Liver (tissue), 9 donors: ENCODE measurements around the gene LIPM. TPM values are rescaled to one million over a fixed set of nuclear protein-coding genes. Genes with fewer than 3 reads are reported as not detected.

Experiments
- DNase-seq: peaks from one replicate; pipeline ENCODE4 v3.0.0-alpha.2; 2017; ENCODE audit warnings: low spot score
- H3K27ac ChIP-seq, 2 donors: one replicate each; pipeline ENCODE4 v1.7.0; 2013; ENCODE audit warnings: inconsistent platforms in 2 of 2, low read length in 2 of 2, control low read depth in 1 of 2, low read depth in 1 of 2, mild to moderate bottlenecking in 1 of 2
- H3K27me3 ChIP-seq, 4 donors: one replicate each; pipeline versions ENCODE4 v1.6.1 to v1.7.0; 2013; ENCODE audit warnings: low read length in 3 of 4, inconsistent platforms in 1 of 4, mild to moderate bottlenecking in 1 of 4, moderate library complexity in 1 of 4; ENCODE audit not compliant: control insufficient read depth in 4 of 4, insufficient read depth in 4 of 4
- H3K36me3 ChIP-seq, 4 donors: one replicate each; pipeline versions ENCODE4 v1.6.1 to v1.7.0; 2013; ENCODE audit warnings: low read length in 3 of 4, mild to moderate bottlenecking in 3 of 4, low read depth in 1 of 4, moderate library complexity in 1 of 4; ENCODE audit not compliant: control insufficient read depth in 4 of 4, insufficient read depth in 3 of 4
- H3K4me1 ChIP-seq, 4 donors: one replicate each; pipeline versions ENCODE4 v1.6.1 to v1.7.0; 2013; ENCODE audit warnings: low read length in 3 of 4, mild to moderate bottlenecking in 3 of 4, moderate library complexity in 1 of 4; ENCODE audit not compliant: control insufficient read depth in 4 of 4, insufficient read depth in 4 of 4
- H3K4me3 ChIP-seq, 3 donors: one replicate each; pipeline versions ENCODE4 v1.6.1 to v1.7.0; 2013; ENCODE audit warnings: low read length in 3 of 3, control low read depth in 1 of 3, low read depth in 1 of 3, mild to moderate bottlenecking in 1 of 3
- H3K9ac ChIP-seq, 2 donors: one replicate each; pipeline ENCODE4 v1.7.0; 2013; ENCODE audit warnings: low read length in 2 of 2, mild to moderate bottlenecking in 2 of 2, moderate library complexity in 2 of 2, control low read depth in 1 of 2, low read depth in 1 of 2
- H3K9me3 ChIP-seq, 4 donors: one replicate each; pipeline versions ENCODE4 v1.6.1 to v1.7.0; 2013; ENCODE audit warnings: low read length in 3 of 4; ENCODE audit not compliant: control insufficient read depth in 4 of 4
- CTCF ChIP-seq: fragments of 150-350 bp; IDR thresholded peaks from 2 replicates; pipeline ENCODE4 v1.5.1; 2017; ENCODE audit warnings: improper control_type of control experiment, low read depth, low read length; ENCODE audit not compliant: missing input control
- EGR1 ChIP-seq, 2 donors: IDR thresholded peaks; 2 replicates each; pipeline ENCODE4 v1.6.1; 2016 to 2018; ENCODE audit warnings: antibody characterized with exemption in 2 of 2, low read depth in 2 of 2
- FOXA1 ChIP-seq: IDR thresholded peaks from 2 replicates; pipeline ENCODE4 v1.6.1; 2016; ENCODE audit warnings: antibody characterized with exemption
- FOXA2 ChIP-seq: IDR thresholded peaks from 2 replicates; pipeline ENCODE4 v1.6.1; 2016; ENCODE audit warnings: antibody characterized with exemption
- GABPA ChIP-seq, 2 donors: IDR thresholded peaks in 1 of 2; conservative IDR thresholded peaks in 1 of 2; 2 replicates each; pipeline ENCODE4 v1.6.1; 2016; ENCODE audit warnings: antibody characterized with exemption in 2 of 2, mild to moderate bottlenecking in 1 of 2, moderate library complexity in 1 of 2
- HNF4A ChIP-seq, 2 donors: conservative IDR thresholded peaks; 2 replicates each; pipeline ENCODE4 v1.6.1; 2016; ENCODE audit warnings: antibody characterized with exemption in 2 of 2, mild to moderate bottlenecking in 2 of 2
- HNF4G ChIP-seq: IDR thresholded peaks from 2 replicates; pipeline ENCODE4 v1.6.1; 2016; ENCODE audit warnings: antibody characterized with exemption
- MAX ChIP-seq: IDR thresholded peaks from 2 replicates; pipeline ENCODE4 v1.6.1; 2016; ENCODE audit warnings: antibody characterized with exemption
- NR2F2 ChIP-seq: IDR thresholded peaks from 2 replicates; pipeline ENCODE4 v1.6.1; 2016; ENCODE audit warnings: antibody characterized with exemption
- RAD21 ChIP-seq, 2 donors: IDR thresholded peaks; 2 replicates each; pipeline ENCODE4 v1.6.1; 2016; ENCODE audit warnings: antibody characterized with exemption in 2 of 2, mild to moderate bottlenecking in 2 of 2
- REST ChIP-seq: IDR thresholded peaks from 2 replicates; pipeline ENCODE4 v1.6.1; 2016; ENCODE audit warnings: antibody characterized with exemption, mild to moderate bottlenecking
- RXRA ChIP-seq, 2 donors: IDR thresholded peaks; 2 replicates each; pipeline ENCODE4 v1.6.1; 2017 to 2018; ENCODE audit warnings: antibody characterized with exemption in 2 of 2, mild to moderate bottlenecking in 1 of 2
- SP1 ChIP-seq: IDR thresholded peaks from 2 replicates; pipeline ENCODE4 v1.6.1; 2018; ENCODE audit warnings: antibody characterized with exemption, mild to moderate bottlenecking
- TAF1 ChIP-seq: conservative IDR thresholded peaks from 2 replicates; pipeline ENCODE4 v1.6.1; 2016; ENCODE audit warnings: antibody characterized with exemption, mild to moderate bottlenecking
- YY1 ChIP-seq: IDR thresholded peaks from 2 replicates; pipeline ENCODE4 v1.6.1; 2016; ENCODE audit warnings: antibody characterized with exemption, mild to moderate bottlenecking
- ZBTB33 ChIP-seq: IDR thresholded peaks from 2 replicates; pipeline ENCODE4 v1.6.1; 2016; ENCODE audit warnings: antibody characterized with exemption
- WGBS: extraction: QIAGEN DNeasy Blood & Tissue Kit; methylation state at CpG from one replicate; pipeline ENCODE4 v1.1.7; 2013; 5-methylcytosine and 5-hydroxymethylcytosine counted together
- polyA plus RNA-seq, 2 donors: library from polyadenylated mRNA; stranded (reverse) in 1 of 2; unstranded in 1 of 2; fragments of 200-250 nt in 1 of 2; fragments of >200 nt in 1 of 2; fragmentation: Nextera tagmentation in 1 of 2; extraction: Ambion mirVana in 1 of 2; gene quantifications; one replicate each; pipeline versions ENCODE4 v1.2.1 to v1.2.3, GENCODE V29; 2013 to 2015
- total RNA-seq, 2 donors: library from RNA; depleted of rRNA; stranded (reverse); fragments of >200 nt; gene quantifications; one replicate each; pipeline ENCODE4 v1.2.3, GENCODE V29; 2014
- donor health status: healthy.
- donor health status: healthy.
- donor health status: healthy.
- donor health status: healthy.
- donor health status: healthy.

LIPM gene
- total and polyA plus RNA-seq, 4 donors: not detected

GRCh38 chr10:88782222-88782621 lies 20.3 kb upstream of the LIPM start:
- no peak for TF ChIP-seq HNF4G
- TF ChIP-seq NR2F2: no peak
- no peak for TF ChIP-seq RAD21 (IDR thresholded peaks at IDR 0.05)
- no peak for TF ChIP-seq GABPA (IDR thresholded peaks at IDR 0.05 in 1 of 2, conservative IDR thresholded peaks at IDR 0.05 in 1 of 2)
- no peak for TF ChIP-seq TAF1
- TF ChIP-seq SP1: no peak
- TF ChIP-seq RXRA (IDR thresholded peaks at IDR 0.05): no peak
- no peak for TF ChIP-seq EGR1 (IDR thresholded peaks at IDR 0.05; ENCODE audit: low read depth in 2 of 2)
- no peak for TF ChIP-seq ZBTB33
- TF ChIP-seq REST: no peak
- TF ChIP-seq FOXA1: no peak
- TF ChIP-seq CTCF: no peak
- no peak for TF ChIP-seq FOXA2
- TF ChIP-seq HNF4A (conservative IDR thresholded peaks at IDR 0.05): no peak
- no peak for TF ChIP-seq MAX
- no peak for TF ChIP-seq YY1
- Histone ChIP-seq H3K9ac (no peak overlapping the region), H3K36me3 (no peaks in the 10 kb centered on the region), H3K4me1 (no peaks in the 10 kb centered on the region), H3K4me3 (no peak overlapping the region), H3K27me3 (peaks cover 0 to 2% (median 0%) of the 10 kb centered on the region in 4 donors), H3K9me3 (no peaks in the 10 kb centered on the region), H3K27ac (no peak overlapping the region)
- WGBS: 94% methylated on average over 3 of the region's 3 CpGs
- no peak for DNase-seq

GRCh38 chr10:88783724-88784123 lies 18.8 kb upstream of the LIPM start:
- H3K4me3 ChIP-seq: no peak overlapping the region
- H3K36me3 ChIP-seq: no peaks in the 10 kb centered on the region
- H3K9me3 ChIP-seq: no peaks in the 10 kb centered on the region
- TF ChIP-seq YY1: no peak
- no peak for TF ChIP-seq REST
- no peak for TF ChIP-seq TAF1
- no peak for TF ChIP-seq FOXA1
- TF ChIP-seq HNF4G: no peak
- no peak for TF ChIP-seq MAX
- no peak for TF ChIP-seq HNF4A (conservative IDR thresholded peaks at IDR 0.05)
- TF ChIP-seq FOXA2: no peak
- no peak for TF ChIP-seq RAD21 (IDR thresholded peaks at IDR 0.05)
- DNase-seq: no peak
- H3K9ac ChIP-seq: no peak overlapping the region
- H3K4me1 ChIP-seq: no peaks in the 10 kb centered on the region
- no peak overlapping the region for H3K27ac ChIP-seq
- peaks cover 0 to 2% (median 0%) of the 10 kb centered on the region in 4 donors for H3K27me3 ChIP-seq
- 80% methylated on average over 3 of the region's 3 CpGs for WGBS
